A673 (cell line): ENCODE measurements around the gene HEBP1.

ENCODE experiments used
- CTCF ChIP-seq: fragments of 300-800, 200-600 bp; sonication (generic); conservative IDR thresholded peaks from 2 replicates; pipeline ENCODE4 v1.5.1; 2017; ENCODE audit warnings: low read depth, mild to moderate bottlenecking, antibody characterized with exemption, low read length, moderate library complexity, mixed read lengths
- EZH2 ChIP-seq: fragments of 200-600 bp; sonication (generic); IDR thresholded peaks from 2 replicates; pipeline ENCODE4 v1.6.1; 2017; ENCODE audit warnings: borderline replicate concordance, low read depth, mild to moderate bottlenecking, mixed read lengths, antibody characterized with exemption, low read length; ENCODE audit not compliant: poor library complexity, severe bottlenecking

GRCh38 chr12:13028825-13029570, 28.9 kb upstream of the HEBP1 start:
- TF ChIP-seq CTCF (no peak), EZH2 (no peak)
